ENCODE results near the gene PGM2.

GRCh38 chr4:37902738-37903693, 76.5 kb downstream of the PGM2 start:
- TF ChIP-seq EP300 (IDR thresholded peaks at IDR 0.05) (no peak), POLR2AphosphoS5 (IDR thresholded peaks at IDR 0.05) (no peak), CTCF (IDR thresholded peaks at IDR 0.05) (no peak)

Data from sigmoid colon (tissue), 4 donors.